ENCODE data around the gene DDX21. TPM values are rescaled to one million over a fixed set of nuclear protein-coding genes. Genes with fewer than 3 reads are reported as not detected.
"Not testable (repeated sequence)": the region's sequence is repeated elsewhere in the genome, so short reads cannot be mapped to it uniquely, and the experiment has no call there.

The DDX21 gene
- total RNA-seq, 2 donors from 2014 or later, result 77.8 to 176 TPM

GRCh38 chr10:69005704-69006485 is 49.9 kb downstream of the DDX21 start:
- Mint-ChIP-seq H3K27ac (no peak overlapping the region), H3K4me3 (no peak overlapping the region), H3K4me1 (no peaks in the 10 kb centered on the region), H3K36me3 (ENCODE audit: low read depth) (peaks cover 44% of the 10 kb centered on the region), H3K27me3 (no peaks in the 10 kb centered on the region), H3K9me3 (no peaks in the 10 kb centered on the region)
- no peak for ATAC-seq (replicated peaks)

GRCh38 chr10:69007260-69007659 is 51.3 kb downstream of the DDX21 start:
- H3K27ac Mint-ChIP-seq, result no peak overlapping the region
- H3K36me3 Mint-ChIP-seq (ENCODE audit: low read depth), result peaks cover 52% of the 10 kb centered on the region
- ATAC-seq (replicated peaks), result peak; percentile 44
- H3K27me3 Mint-ChIP-seq, result no peaks in the 10 kb centered on the region
- H3K4me3 Mint-ChIP-seq, result no peak overlapping the region
- H3K4me1 Mint-ChIP-seq, result no peaks in the 10 kb centered on the region
- no peaks in the 10 kb centered on the region for H3K9me3 Mint-ChIP-seq

- Mint-ChIP-seq H3K36me3 (ENCODE audit: low read depth) (peaks cover 65% of the 10 kb centered on the region), H3K4me3 (no peak overlapping the region), H3K4me1 (peaks cover 14% of the 10 kb centered on the region), H3K9me3 (no peaks in the 10 kb centered on the region), H3K27me3 (no peaks in the 10 kb centered on the region), H3K27ac (no peak overlapping the region)
- ATAC-seq (replicated peaks), result no peak
These were observed 53.4 kb downstream of the DDX21 start for GRCh38 chr10:69009360-69009759.

GRCh38 chr10:69010151-69010640 is 54.2 kb downstream of the DDX21 start:
- no peak overlapping the region for H3K27ac Mint-ChIP-seq
- H3K4me1 Mint-ChIP-seq, result peaks cover 15% of the 10 kb centered on the region
- peaks cover 74% of the 10 kb centered on the region for H3K36me3 Mint-ChIP-seq (ENCODE audit: low read depth)
- H3K9me3 Mint-ChIP-seq, result no peaks in the 10 kb centered on the region
- no peak for ATAC-seq (replicated peaks)
- no peak overlapping the region for H3K4me3 Mint-ChIP-seq
- H3K27me3 Mint-ChIP-seq, result no peaks in the 10 kb centered on the region

- Mint-ChIP-seq H3K4me1 (peaks cover 15% of the 10 kb centered on the region), H3K4me3 (peak overlapping the region; percentile 48), H3K36me3 (ENCODE audit: low read depth) (peaks cover 81% of the 10 kb centered on the region), H3K27ac (peak overlapping the region; percentile 91)
- H3K9me3 Mint-ChIP-seq, H3K27me3 Mint-ChIP-seq: not testable (repeated sequence)
- peak; percentile 89 for ATAC-seq (replicated peaks)
These were observed 56.8 kb downstream of the DDX21 start for GRCh38 chr10:69012778-69013177.

- Mint-ChIP-seq H3K27me3 (no peaks in the 10 kb centered on the region), H3K4me3 (no peak overlapping the region), H3K27ac (peak overlapping the region; percentile 91), H3K4me1 (peaks cover 15% of the 10 kb centered on the region), H3K9me3 (no peaks in the 10 kb centered on the region), H3K36me3 (ENCODE audit: low read depth) (peaks cover 80% of the 10 kb centered on the region)
- peak; percentile 25 for ATAC-seq (replicated peaks)
These were observed 58.2 kb downstream of the DDX21 start for GRCh38 chr10:69014171-69014570.

GRCh38 chr10:69018613-69019012 is 62.6 kb downstream of the DDX21 start:
- no peaks in the 10 kb centered on the region for H3K9me3 Mint-ChIP-seq
- H3K4me3 Mint-ChIP-seq, result no peak overlapping the region
- no peak for ATAC-seq (replicated peaks)
- H3K27ac Mint-ChIP-seq, result peak overlapping the region; percentile 34
- H3K4me1 Mint-ChIP-seq, result peaks cover 6% of the 10 kb centered on the region
- peaks cover 50% of the 10 kb centered on the region for H3K36me3 Mint-ChIP-seq (ENCODE audit: low read depth)
- no peaks in the 10 kb centered on the region for H3K27me3 Mint-ChIP-seq

GRCh38 chr10:69022611-69023010 is 66.6 kb downstream of the DDX21 start:
- no peak overlapping the region for H3K27ac Mint-ChIP-seq
- ATAC-seq (replicated peaks), result no peak
- no peaks in the 10 kb centered on the region for H3K27me3 Mint-ChIP-seq
- peaks cover 16% of the 10 kb centered on the region for H3K36me3 Mint-ChIP-seq (ENCODE audit: low read depth)
- H3K4me3 Mint-ChIP-seq, result no peak overlapping the region
- H3K9me3 Mint-ChIP-seq, result no peaks in the 10 kb centered on the region
- H3K4me1 Mint-ChIP-seq, result no peaks in the 10 kb centered on the region

GRCh38 chr10:69025370-69025896 is 69.5 kb downstream of the DDX21 start:
- Mint-ChIP-seq H3K36me3 (ENCODE audit: low read depth) (no peaks in the 10 kb centered on the region), H3K27ac (no peak overlapping the region), H3K4me3 (no peak overlapping the region), H3K9me3 (no peaks in the 10 kb centered on the region), H3K4me1 (no peaks in the 10 kb centered on the region), H3K27me3 (no peaks in the 10 kb centered on the region)
- no peak for ATAC-seq (replicated peaks)

GRCh38 chr10:69033256-69033655 is 77.3 kb downstream of the DDX21 start:
- H3K27ac Mint-ChIP-seq, result no peak overlapping the region
- ATAC-seq (replicated peaks), result no peak
- no peak overlapping the region for H3K4me3 Mint-ChIP-seq
- no peaks in the 10 kb centered on the region for H3K27me3 Mint-ChIP-seq
- H3K4me1 Mint-ChIP-seq, result peaks cover 3% of the 10 kb centered on the region
- H3K36me3 Mint-ChIP-seq (ENCODE audit: low read depth), result no peaks in the 10 kb centered on the region
- H3K9me3 Mint-ChIP-seq, result no peaks in the 10 kb centered on the region

Other genes starting within 250 kb of the DDX21 start
- 100 to 1,000 TPM in 1 of 2 donors, 10 to 100 TPM in 1; 70.3 to 110 TPM for gene CCAR1, start 234.9 kb upstream of the DDX21 start, total RNA-seq
- gene STOX1, start 128.6 kb upstream of the DDX21 start, total RNA-seq, result under 1 TPM; 0.21 to 0.39 TPM
- gene DDX50, start 54.9 kb upstream of the DDX21 start, total RNA-seq, result 10 to 100 TPM; 48.0 to 66.1 TPM
- 10 to 100 TPM in 1 of 2 donors, 1 to 10 TPM in 1; 8.2 to 13.1 TPM for gene KIFBP, start 32.6 kb downstream of the DDX21 start, total RNA-seq
- 100 to 1,000 TPM; 310 to 773 TPM for gene SRGN, start 131.9 kb downstream of the DDX21 start, total RNA-seq
- gene VPS26A, start 168.0 kb downstream of the DDX21 start, total RNA-seq, result 10 to 100 TPM; 43.7 to 56.9 TPM
- 10 to 100 TPM; 38.9 to 65.4 TPM for gene SUPV3L1, start 224.1 kb downstream of the DDX21 start, total RNA-seq